Forelimb muscle (tissue), 1 donor: ENCODE results near the gene PPL. TPM values are rescaled to one million over a fixed set of nuclear protein-coding genes. Genes with fewer than 3 reads are reported as not detected.

ENCODE experiments used
- DNase-seq: peaks from one replicate; pipeline ENCODE4 v3.0.0-alpha.2; 2013; ENCODE audit warnings: low read depth
- polyA plus RNA-seq: library from polyadenylated mRNA; unstranded; fragments of 120-200 nt; gene quantifications from one replicate; pipeline ENCODE4 v1.2.1, GENCODE V29; 2013; ENCODE audit not compliant: insufficient read length

The PPL gene
- polyA plus RNA-seq, 1 donor: 1.1 TPM

- no peak for DNase-seq
Observed at GRCh38 chr16:4886151-4886550, 50.8 kb downstream of the PPL start.

- DNase-seq: no peak
Observed at GRCh38 chr16:4884972-4885874, 51.7 kb downstream of the PPL start.

- no peak for DNase-seq
Observed at GRCh38 chr16:4884209-4884608, 52.7 kb downstream of the PPL start.

GRCh38 chr16:4883501-4883900, 53.4 kb downstream of the PPL start:
- DNase-seq: no peak

GRCh38 chr16:4882633-4883285, 54.2 kb downstream of the PPL start:
- DNase-seq: no peak

- DNase-seq: no peak
Observed at GRCh38 chr16:4882000-4882632, 54.8 kb downstream of the PPL start.

GRCh38 chr16:4880006-4880580, 56.9 kb downstream of the PPL start:
- no peak for DNase-seq

GRCh38 chr16:4879049-4879448, 57.9 kb downstream of the PPL start:
- no peak for DNase-seq

GRCh38 chr16:4877380-4877685, 59.6 kb downstream of the PPL start:
- no peak for DNase-seq

- no peak for DNase-seq
Observed at GRCh38 chr16:4876646-4877379, 60.1 kb downstream of the PPL start.

- no peak for DNase-seq
Observed at GRCh38 chr16:4874666-4875065, 62.3 kb downstream of the PPL start.

GRCh38 chr16:4873091-4873490, 63.9 kb downstream of the PPL start:
- DNase-seq: no peak

- DNase-seq: no peak
Observed at GRCh38 chr16:4871071-4871470, 65.9 kb downstream of the PPL start.

GRCh38 chr16:4870138-4870671, 66.7 kb downstream of the PPL start:
- no peak for DNase-seq

- no peak for DNase-seq
Observed at GRCh38 chr16:4869147-4869805, 67.7 kb downstream of the PPL start.

- DNase-seq: no peak
Observed at GRCh38 chr16:4868535-4868934, 68.4 kb downstream of the PPL start.

GRCh38 chr16:4868026-4868425, 68.9 kb downstream of the PPL start:
- no peak for DNase-seq

- no peak for DNase-seq
Observed at GRCh38 chr16:4866586-4866985, 70.4 kb downstream of the PPL start.

GRCh38 chr16:4865231-4865860, 71.6 kb downstream of the PPL start:
- no peak for DNase-seq

GRCh38 chr16:4864728-4865127, 72.2 kb downstream of the PPL start:
- no peak for DNase-seq

- DNase-seq: no peak
Observed at GRCh38 chr16:4862639-4863038, 74.3 kb downstream of the PPL start.
